Middle frontal gyrus (tissue), 1 donor: ENCODE measurements around the gene AMACR.
"Not testable (repeated sequence)": the region's sequence is repeated elsewhere in the genome, so short reads cannot be mapped to it uniquely, and the experiment has no call there.

ENCODE experiments used
- DNase-seq: peaks from one replicate; pipeline ENCODE4 v3.0.0-alpha.2; 2015; ENCODE audit warnings: low spot score; ENCODE audit errors: extremely low spot score

Gene AMACR

DNA sequence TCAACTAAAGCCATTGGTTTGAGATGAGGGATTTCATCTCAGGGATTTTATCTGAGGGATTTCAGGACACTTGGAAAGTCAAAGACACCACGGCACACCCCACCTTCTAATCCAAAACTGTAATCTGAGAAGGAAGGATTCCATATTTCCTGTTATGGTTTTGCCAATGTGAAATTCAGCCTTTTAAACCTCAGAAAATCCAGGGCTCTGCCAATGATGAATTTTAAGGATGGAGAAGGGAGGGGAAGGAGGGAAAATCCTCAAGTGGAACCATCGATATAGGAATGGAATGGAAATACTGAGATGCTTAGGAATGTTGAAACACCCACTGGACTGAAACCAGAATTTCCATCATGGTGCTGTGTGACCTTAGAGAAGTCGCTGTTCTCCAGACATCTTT is 29.9 kb upstream of the AMACR start:
- no peak for DNase-seq

DNA sequence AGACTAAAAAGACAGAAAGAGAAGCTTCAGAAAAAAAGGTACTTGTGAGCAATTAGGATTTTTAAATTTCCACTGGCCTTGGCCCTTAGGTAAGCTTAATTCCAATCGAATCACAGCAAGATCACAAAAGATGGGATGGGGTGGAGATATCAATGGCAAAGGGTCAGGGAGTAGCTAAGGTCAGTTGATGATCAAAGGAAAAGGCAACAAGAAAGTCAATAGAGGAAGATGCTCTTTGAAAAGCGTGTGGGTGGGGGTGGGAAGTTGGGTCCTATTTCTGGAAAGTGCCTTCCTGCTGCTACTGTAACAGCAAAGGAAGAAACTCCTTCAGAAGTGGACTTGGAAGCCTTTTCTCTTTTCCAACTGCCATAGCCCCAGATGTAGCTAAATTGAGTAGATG is 27.9 kb upstream of the AMACR start:
- DNase-seq = no peak

DNA sequence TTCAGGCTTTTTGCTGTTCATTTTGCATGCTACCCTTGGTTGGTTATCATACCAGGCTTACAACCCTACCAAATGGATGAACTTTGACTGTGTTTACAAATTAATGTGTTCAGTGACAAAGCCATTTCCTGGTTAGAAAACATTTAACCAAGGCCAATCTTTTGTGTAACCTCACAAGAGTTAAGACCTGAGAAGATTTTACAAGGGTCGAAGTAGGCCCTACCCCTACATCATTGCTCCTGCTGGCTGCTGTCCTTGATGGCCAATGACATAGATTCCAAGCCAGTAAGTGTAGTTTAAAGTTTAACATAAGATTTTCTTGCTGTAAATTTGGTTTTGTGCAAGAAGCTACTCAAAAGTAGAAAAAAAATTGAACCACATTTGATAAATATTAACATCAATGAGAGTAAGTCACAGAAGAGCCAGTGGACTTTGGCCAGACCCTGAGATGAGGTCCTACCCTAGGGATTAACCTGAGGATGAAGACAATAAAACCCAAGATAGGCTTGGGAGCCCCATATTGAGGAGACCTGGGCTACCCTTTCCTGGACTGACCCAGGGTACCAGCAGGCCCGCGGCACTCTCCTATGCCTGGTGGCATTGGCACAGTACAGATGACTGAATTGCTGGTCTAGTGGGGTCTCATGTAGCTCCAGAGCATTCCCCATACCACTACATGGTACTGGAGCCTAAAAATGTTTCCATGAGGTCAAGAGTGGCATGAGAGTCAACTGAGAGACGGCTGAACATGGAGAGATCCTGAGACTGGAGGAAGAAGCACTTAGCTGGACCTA is 26.9 kb upstream of the AMACR start:
- DNase-seq = no peak

DNA sequence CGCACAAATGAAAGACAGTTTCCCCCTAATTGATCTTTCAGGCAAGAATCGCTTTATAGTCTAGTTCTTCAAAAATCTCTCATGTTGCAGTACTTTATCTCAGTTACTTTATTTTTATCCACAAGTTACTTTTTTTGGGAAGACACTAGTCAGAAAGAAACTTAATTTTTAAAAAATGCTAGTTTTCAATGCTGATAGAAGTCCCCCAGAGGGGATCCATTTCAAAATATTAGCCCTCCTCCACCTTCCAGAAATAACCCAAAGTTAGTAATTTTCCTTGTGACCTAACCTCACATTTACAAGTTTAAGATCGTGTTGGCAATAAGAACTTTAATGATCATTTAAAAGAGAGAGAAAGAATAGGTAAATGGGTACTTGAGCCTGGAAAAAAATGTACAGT is 24.1 kb upstream of the AMACR start:
- no peak for DNase-seq

DNA sequence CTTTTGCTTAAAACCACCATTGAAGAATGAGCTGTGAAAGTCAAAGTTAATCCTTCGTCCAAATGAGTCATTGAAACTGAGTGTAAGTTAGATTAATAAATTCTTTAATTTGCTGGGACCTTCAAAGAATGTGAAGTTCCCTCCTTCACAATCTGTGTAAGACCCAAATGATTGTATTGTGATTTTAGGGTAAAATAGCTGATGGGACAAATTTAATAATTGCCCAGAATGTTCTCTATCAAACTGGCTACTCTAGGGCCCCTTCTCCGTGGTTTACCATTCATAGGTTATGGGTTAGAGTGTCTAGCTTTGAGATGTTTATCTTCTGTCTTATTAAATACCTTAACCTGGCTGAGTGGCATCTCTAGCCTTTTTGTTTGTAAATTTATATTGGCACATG is 23.3 kb upstream of the AMACR start:
- no peak for DNase-seq

DNA sequence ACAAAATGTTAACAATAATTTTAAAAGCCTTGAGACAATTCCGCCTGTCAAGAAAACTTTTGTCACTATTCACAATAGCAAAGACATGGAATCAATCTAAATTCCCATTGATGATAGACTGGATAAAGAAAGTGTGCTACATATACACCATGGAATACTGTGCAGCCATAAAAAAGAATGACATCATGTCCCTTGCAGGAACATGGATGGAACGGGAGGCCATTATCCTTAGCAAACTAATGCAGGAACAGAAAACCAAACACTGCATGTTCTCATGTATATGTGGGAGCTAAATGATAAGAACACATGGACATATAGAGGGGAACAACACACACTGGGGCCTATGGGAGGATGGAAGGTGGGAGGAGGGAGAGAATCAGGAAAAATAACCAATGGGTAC is 22.7 kb upstream of the AMACR start:
- not testable (repeated sequence) for DNase-seq

DNA sequence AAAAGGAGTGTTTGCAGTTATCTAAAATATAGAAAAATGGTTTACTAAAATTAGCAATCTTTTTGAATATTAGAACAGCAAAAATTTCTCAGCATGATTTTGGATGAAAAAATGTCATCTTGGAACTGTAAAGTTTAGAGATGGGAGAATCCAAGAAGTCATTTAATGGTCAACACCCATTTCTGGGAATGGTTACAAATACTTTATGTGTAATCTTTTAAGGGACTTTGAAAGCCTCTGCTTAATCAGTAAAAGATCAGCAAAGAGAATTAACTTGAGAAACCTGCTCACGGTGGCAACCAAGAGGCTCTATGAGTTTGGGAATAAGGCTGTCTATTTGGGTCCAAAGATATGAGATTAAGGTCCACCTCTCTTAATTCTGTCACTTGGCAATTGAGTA is 22.2 kb upstream of the AMACR start:
- DNase-seq = no peak

DNA sequence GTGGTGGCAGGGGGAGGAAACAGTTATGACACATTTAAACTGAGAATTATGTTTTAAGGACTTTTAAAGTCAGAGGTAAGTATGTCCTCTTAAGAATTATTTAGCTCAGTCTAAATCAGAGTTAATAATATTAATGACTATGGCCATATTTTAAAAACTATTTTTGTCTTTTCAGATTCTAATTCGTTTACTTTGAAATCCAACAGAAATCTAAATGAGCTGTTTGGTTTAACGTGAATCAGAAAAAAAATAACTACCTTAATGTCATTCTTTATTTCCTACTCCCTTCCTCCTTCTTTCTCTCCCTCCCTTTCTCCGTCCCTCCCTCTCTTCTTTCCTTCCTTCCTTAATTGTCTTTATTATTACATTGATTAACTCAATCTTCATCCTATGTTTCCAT is 20.5 kb upstream of the AMACR start:
- no peak for DNase-seq

DNA sequence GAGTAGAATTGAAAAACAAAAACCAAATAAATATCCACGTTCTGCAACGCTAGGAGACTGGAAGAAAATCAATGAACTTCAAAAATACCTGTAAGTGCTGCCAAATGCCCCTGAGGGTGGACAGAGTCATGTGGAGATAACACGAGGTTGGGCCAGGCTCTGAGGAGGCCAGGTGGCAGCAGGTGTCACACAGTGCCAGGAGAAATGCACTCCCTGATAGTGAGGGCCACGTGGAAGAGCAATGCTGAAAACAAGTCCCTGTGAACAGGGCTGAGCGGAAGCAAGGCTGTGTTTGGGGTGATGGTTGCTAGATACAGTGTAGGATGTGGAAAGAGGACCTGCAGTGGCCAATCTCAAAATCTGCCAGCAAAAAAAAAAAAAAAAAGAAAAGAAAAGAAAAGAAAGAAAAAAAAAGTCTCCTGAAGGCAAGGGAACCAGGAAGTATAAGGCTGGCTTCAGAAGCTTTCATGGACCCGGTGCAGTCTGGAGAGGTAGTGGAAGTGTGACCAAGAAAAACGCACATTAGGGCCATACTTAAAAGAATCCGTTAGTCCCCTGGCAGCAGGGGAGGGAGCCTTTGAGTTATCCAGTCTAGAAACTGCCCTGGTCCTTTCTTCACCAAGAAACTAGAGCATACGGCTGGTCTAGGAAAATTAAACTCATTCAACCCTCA is 18.4 kb upstream of the AMACR start:
- DNase-seq = no peak

DNA sequence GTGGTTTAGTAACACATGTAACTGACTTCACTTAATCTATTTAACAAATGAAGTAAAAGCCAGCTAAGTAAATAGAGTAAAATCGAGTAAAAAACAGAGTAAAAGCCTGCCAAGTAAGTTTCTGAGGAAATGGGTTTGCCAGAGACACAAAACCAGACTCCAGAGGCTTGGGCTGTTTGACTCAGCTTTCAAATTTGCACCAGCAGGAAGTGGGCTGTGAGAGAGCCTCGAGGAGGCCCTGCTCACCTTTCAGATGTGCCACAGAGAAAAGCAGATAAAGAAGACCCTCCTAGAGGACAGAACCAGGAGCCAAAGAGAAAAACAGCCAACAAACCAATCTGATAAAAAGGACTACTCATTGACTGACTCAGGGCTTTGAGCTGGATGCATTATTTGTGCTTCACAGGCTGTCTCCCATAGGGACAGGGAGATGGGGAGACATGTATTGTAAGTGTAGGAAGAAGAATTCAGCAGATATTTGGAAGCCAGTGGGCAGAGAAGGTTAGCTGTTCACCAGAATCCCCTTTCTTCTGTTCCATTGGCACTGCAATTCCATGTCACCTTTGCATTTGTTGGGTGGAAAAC is 14.4 kb upstream of the AMACR start:
- DNase-seq = no peak

DNA sequence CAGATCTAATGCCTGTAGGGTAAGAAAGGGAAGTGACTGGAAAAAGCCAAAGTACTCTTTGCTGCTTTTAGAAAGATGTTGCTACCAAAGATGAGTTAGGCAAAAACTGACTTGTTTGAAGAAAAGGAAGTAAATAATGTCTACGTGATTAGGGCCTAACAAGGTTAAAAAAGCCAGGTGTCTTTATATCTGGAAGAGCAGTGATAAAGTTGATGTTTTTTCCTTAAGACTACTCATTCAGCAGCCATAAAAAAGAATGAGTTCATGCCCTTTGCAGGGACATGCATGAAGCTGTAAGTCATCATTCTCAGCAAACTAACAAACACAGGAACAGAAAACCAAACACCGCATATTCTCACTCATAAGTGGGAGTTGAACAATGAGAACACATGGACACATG is 13.5 kb upstream of the AMACR start:
- no peak for DNase-seq

DNA sequence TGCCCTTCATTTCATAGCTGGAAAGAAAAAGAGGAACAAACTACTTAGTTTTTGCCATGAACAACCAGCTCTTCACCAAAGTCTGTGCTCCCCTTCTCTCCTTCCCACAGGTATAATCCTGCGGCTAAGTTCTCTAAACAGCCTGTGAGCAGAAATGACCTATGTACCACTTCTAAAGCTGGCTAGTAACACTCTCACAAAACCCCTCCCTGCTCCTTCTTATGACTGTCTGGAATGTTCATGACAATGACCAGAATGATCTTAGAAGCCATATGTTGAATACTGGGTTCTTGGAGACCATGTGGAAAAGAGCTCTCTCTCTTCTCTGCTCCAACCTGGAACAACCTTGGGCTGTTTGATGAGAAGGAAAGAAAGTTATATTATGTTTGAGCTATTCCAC is 12.9 kb upstream of the AMACR start:
- no peak for DNase-seq

DNA sequence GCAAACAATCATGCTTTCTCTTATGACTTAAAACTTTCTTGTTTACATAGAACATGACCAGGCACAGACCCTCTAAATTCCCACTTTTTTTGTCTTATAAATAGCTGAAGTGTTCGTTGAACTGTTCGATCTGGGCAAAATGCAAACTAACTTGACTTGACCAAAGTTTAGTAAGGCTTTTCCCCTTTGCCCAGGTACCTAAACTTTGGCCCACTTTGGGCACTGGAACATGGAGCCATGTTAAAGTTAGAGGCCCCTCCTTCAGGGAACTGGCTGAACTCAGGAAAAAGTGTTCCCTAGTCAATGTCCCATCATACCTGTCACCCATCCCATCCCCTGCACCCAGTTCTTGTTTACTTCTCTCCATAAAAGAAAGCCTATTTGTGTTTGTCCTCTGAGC is 9.4 kb upstream of the AMACR start:
- no peak for DNase-seq

DNA sequence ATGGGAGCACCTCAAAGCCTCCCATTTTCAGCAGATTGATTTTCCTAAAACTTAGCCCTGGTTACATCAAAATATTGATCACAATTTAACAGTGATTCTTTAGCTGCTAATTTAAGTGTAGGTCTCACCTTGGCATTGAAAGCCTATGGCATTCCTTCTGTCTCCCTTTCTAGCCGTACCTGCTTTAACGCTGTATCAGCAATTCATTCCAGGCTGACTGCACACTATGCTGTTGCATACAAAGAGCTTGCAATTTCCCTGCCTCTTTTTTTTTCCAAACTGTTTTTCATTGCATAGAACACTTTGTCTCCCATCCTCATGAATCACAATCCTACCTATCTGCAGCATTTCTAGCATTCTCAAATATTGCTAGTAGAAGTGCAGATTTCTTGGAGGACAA is 8.9 kb upstream of the AMACR start:
- DNase-seq = no peak

DNA sequence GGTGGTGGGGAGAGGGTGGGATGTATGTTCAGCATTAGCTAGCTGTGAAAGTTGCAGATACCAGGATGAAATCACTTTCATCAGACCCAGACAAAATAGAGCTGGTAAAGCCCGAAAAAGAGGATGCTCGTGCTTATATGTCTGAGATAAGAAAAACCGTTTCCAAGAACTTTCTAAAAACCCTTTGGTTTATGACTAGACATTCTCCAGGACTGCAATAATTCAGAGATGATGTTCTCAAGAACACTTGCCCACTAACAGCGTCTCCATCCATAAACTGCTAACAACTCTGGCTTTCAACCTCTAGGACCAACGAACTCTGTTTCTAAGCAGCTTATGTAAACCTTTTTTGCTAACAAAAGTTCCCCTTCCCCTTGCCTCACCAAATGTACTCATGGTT is 8.4 kb upstream of the AMACR start:
- no peak for DNase-seq

DNA sequence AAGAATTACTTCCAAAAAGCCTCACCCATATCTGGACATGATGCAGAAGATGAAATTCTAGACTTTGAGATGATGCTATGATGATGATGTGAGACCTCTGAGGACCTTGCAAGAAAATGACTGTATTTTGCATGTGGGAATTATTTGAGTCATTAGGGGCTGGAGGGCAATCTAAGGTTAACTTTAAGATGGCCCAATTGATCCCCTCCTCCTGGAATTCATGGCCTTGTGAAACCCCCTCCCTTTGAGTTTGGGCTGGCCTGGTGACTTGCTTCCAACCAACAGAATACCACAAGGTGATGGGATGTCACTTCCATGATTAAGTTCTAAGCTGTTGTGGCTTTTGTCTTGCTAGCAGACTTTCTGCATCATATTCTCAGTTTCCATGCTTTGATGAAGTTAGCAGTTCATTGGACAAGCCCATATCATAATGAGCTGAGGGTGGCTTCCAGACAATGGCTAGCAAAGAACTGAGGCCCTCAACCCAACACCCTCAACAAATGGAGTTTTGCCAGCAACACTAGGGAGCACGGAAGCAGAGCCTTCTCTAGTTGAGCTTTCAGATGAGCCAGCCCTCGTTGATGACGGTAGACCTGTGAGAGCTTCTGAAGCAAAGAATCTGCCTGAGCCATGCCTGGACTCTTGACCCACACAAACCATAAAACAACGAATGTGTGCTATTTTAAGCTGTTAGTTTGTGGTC is 7.4 kb upstream of the AMACR start:
- no peak for DNase-seq

DNA sequence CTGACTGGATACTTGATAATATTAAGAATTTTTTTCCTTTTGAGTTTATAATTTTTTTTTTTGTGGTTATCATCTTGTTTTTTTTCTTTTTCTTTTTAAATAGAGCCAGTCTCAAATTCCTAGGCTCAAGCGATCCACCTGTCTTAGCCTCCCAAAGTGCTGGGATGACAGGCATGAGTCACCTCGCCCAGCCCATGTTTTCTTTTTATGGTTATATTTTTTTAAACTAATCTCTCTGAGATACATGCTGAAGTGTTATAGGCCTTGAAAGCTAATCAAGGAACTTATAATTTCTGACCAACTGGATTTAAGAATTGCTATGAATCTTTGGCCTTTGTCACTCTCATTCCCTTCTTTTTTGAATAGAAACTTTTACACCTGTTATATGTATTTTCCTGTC is 6.8 kb upstream of the AMACR start:
- DNase-seq = no peak

DNA sequence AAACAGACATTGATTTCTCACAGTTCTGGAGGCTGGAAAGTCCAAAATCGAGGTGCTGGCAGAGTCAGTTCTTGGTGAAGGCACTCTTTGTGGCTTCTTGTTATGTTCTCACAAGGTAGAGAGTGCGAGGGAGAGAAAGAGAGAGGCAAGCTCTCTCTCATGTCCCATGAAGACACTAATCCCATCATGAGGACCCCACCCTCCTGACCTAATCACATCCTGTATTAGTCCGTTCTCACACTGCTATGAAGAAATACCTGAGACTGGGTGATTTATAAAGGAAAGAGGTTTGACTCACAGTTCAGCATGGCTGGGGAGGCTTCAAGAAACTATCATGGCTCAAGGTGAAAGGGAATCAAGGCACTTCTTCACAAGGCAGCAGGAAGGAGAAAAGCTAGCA is 5.7 kb upstream of the AMACR start:
- no peak for DNase-seq

DNA sequence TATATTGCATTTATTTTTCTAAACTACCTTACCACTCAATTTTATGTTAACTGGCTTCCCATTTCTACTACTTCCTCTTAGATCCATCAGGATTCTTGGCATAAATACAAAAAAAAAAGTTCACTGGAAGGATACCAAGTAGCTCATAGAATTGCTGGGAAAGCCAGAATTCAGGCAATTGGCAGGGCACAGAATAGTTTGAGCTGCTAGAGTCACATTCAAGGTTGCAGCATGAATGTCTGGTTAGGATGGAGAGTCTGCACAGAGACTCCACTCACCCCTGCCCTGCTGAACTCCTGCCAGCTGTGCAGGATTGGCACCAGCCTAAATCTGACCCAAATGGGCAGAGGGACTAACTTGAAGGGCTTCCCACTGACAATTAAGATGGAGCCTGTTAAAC is 4.9 kb upstream of the AMACR start:
- no peak for DNase-seq

DNA sequence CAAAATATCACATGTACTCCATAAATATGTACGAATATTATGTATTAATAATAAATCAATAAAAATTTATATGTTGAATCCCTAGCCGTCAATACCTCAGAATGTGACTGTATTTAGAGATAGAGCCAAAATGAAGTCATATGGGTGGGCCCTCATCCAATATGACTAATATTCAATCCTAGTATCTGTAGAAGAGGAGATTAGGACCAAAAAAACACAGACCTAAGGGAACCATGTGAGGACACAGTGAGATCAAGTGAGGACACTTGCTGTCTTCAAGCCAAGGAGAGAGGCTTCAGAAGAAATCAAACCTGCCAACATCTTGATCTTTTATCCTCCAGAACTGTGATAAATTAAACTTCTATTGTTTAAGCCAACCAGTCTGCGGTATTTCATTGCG is 3.7 kb upstream of the AMACR start:
- DNase-seq = no peak

DNA sequence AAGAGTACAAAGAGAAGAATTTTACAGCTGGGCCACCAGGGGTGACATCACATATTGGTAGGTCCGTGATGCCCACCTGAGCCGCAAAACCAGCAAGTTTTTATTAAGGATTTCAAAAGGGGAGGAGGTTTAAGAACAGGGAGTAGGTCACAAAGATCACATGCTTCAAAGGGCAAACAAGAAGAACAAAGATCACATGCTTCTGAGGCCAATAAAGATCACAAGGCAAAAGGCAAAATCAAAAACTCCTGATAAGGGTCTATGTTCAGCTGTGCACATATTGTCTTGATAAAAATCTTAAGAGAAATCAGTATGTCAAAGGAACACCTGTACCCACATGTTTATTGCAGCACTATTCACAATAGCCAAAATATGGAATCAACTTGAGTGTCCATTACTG is 2.3 kb upstream of the AMACR start:
- not testable (repeated sequence) for DNase-seq

DNA sequence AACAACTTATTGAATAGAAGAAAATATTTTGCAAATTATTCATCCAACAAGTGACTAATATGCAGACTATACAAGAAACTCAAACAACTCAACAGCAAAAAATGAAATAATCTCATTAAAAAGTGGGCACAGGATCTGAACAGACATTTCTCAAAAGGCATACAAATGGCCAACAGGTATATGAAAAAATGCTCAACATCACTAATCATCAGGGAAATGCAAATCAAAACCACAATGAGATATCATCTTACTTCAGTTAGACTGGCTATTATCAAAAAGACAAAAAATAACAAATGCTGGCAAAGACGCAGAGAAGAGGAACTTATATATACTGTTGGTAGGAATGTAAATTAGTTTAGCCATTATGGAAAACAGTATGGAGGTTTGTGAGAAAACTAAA is 1.8 kb upstream of the AMACR start:
- no peak for DNase-seq
